H1 (cell line): Measurements from ENCODE around the gene NPY4R. TPM values are rescaled to one million over a fixed set of nuclear protein-coding genes. Genes with fewer than 3 reads are reported as not detected.
"Not testable (repeated sequence)": the region's sequence is repeated elsewhere in the genome, so short reads cannot be mapped to it uniquely, and the experiment has no call there.

Experiments
- CTCF ChIA-PET: fragments of 300-600 bp; sonication (Branson Sonifier 250); formaldehyde crosslinking; loops from one replicate; lab custom pipeline; 2021; ENCODE audit not compliant: partially characterized antibody; lab: Charles Lee
- POLR2A ChIA-PET: fragments of 300-600 bp; sonication (Branson Sonifier 250); formaldehyde crosslinking; loops from one replicate; lab custom pipeline; 2021; ENCODE audit warnings: inconsistent platforms; ENCODE audit not compliant: partially characterized antibody; lab: Charles Lee
- DNase-seq, 2 experiments: peaks; one replicate each; pipeline versions ENCODE4 v3.0.0 to v3.0.0-alpha.2; 2010 to 2022; ENCODE audit warnings: low spot score in 2 of 2, low read depth in 1 of 2, mixed read lengths in 1 of 2
- FAIRE-seq: peaks from 2 replicates; lab custom pipeline; 2011; peaks lifted over from hg19 to GRCh38; lab: Jason Lieb, UNC
- H2AFZ ChIP-seq: 2 replicates; pipeline ENCODE4 v1.8.1; 2012; ENCODE audit warnings: low read length, inconsistent platforms
- H2AK5ac ChIP-seq: 2 replicates; pipeline ENCODE4 v1.6.1; 2013; ENCODE audit warnings: low read depth, low read length
- H2BK120ac ChIP-seq: replicated peaks from 2 replicates; pipeline ENCODE3; 2013; ENCODE audit warnings: low read depth, low read length, inconsistent platforms
- H2BK12ac ChIP-seq: 2 replicates; pipeline ENCODE4 v1.6.1; 2013; ENCODE audit warnings: low read depth, low read length
- H2BK15ac ChIP-seq: 2 replicates; pipeline ENCODE4 v1.6.1; 2013; ENCODE audit warnings: low read length
- H2BK20ac ChIP-seq: 2 replicates; pipeline ENCODE4 v1.6.1; 2013; ENCODE audit warnings: low read length
- H2BK5ac ChIP-seq: 2 replicates; pipeline ENCODE4 v1.6.1; 2013; ENCODE audit warnings: low read depth, low read length
- H3K14ac ChIP-seq: 2 replicates; pipeline ENCODE4 v1.6.1; 2013; ENCODE audit warnings: inconsistent platforms; ENCODE audit not compliant: insufficient read length
- H3K18ac ChIP-seq: 2 replicates; pipeline ENCODE4 v1.6.1; 2013; ENCODE audit warnings: low read length; ENCODE audit errors: extremely low read depth
- H3K23ac ChIP-seq: 2 replicates; pipeline ENCODE4 v1.6.1; 2013; ENCODE audit warnings: inconsistent platforms; ENCODE audit not compliant: insufficient read length
- H3K23me2 ChIP-seq: 2 replicates; pipeline ENCODE4 v1.6.1; 2013; ENCODE audit warnings: low read depth, low read length
- H3K27ac ChIP-seq: 2 replicates; pipeline ENCODE4 v1.6.1; 2011; ENCODE audit warnings: low read depth, low read length, inconsistent platforms
- H3K27me3 ChIP-seq, 4 experiments: replicated peaks in 1 of 4; 1 replicate in 1 of 4; 2 replicates in 3 of 4; pipeline versions ENCODE4 v1.6.1 to v1.8.1; 2011 to 2013; ENCODE audit warnings: low read length in 3 of 4, mild to moderate bottlenecking in 3 of 4, inconsistent platforms in 2 of 4, mixed read lengths in 2 of 4, moderate library complexity in 1 of 4; ENCODE audit not compliant: control insufficient read depth in 3 of 4, insufficient read depth in 3 of 4; ENCODE audit errors: extremely low read depth in 1 of 4
- H3K36me3 ChIP-seq, 4 experiments: 2 replicates each; pipeline versions ENCODE4 v1.6.1 to v1.8.1; 2011 to 2013; ENCODE audit warnings: mild to moderate bottlenecking in 4 of 4, low read length in 3 of 4, moderate library complexity in 2 of 4, control low read depth in 1 of 4, inconsistent platforms in 1 of 4; ENCODE audit not compliant: insufficient read depth in 4 of 4, control insufficient read depth in 2 of 4
- H3K4ac ChIP-seq: replicated peaks from 2 replicates; pipeline ENCODE3; 2013; ENCODE audit warnings: low read length, low read depth, mixed read lengths, inconsistent platforms; ENCODE audit not compliant: insufficient read length
- H3K4me1 ChIP-seq, 4 experiments: replicated peaks in 1 of 4; 1 replicate in 1 of 4; 2 replicates in 3 of 4; pipeline versions ENCODE4 v1.6.1 to v1.8.1; 2011 to 2013; ENCODE audit warnings: low read length in 3 of 4, inconsistent platforms in 2 of 4, mixed read lengths in 1 of 4; ENCODE audit not compliant: insufficient read depth in 4 of 4, control insufficient read depth in 3 of 4
- H3K4me2 ChIP-seq, 2 experiments: 2 replicates each; pipeline versions ENCODE4 v1.6.1 to v1.8.1; 2011 to 2013; ENCODE audit warnings: low read depth in 2 of 2, low read length in 2 of 2, control low read depth in 1 of 2, inconsistent platforms in 1 of 2, mild to moderate bottlenecking in 1 of 2; ENCODE audit not compliant: insufficient read depth in 1 of 2
- H3K4me3 ChIP-seq, 4 experiments: fragments of 200-600, 300-600 bp in 1 of 4; sonication (generic), shearing (Covaris generic), sonication (Bioruptor Twin) in 1 of 4; 2 replicates each; pipeline versions ENCODE4 v1.5.1 to v1.8.1; 2011 to 2016; ENCODE audit warnings: low read length in 4 of 4, low read depth in 3 of 4, control low read depth in 2 of 4, inconsistent platforms in 2 of 4, mild to moderate bottlenecking in 2 of 4, mixed read lengths in 1 of 4, moderate library complexity in 1 of 4; ENCODE audit not compliant: insufficient read depth in 2 of 4; ENCODE audit errors: extremely low read depth in 1 of 4
- H3K56ac ChIP-seq: replicated peaks from 2 replicates; pipeline ENCODE3; 2013; ENCODE audit warnings: low read depth, mild to moderate bottlenecking, mixed read lengths, low read length, inconsistent platforms; ENCODE audit not compliant: insufficient read length
- H3K79me1 ChIP-seq: 2 replicates; pipeline ENCODE4 v1.6.1; 2013; ENCODE audit warnings: low read depth, low read length, control low read depth
- H3K79me2 ChIP-seq, 2 experiments: 2 replicates each; pipeline versions ENCODE4 v1.6.1 to v1.8.1; 2012 to 2013; ENCODE audit warnings: low read length in 2 of 2, mild to moderate bottlenecking in 2 of 2, inconsistent platforms in 1 of 2; ENCODE audit not compliant: insufficient read depth in 2 of 2, control insufficient read depth in 1 of 2
- H3K9ac ChIP-seq, 4 experiments: replicated peaks in 1 of 4; 1 replicate in 1 of 4; 2 replicates in 3 of 4; pipeline versions ENCODE4 v1.6.1 to v1.8.1; 2011 to 2013; ENCODE audit warnings: low read depth in 3 of 4, low read length in 3 of 4, control low read depth in 2 of 4, mild to moderate bottlenecking in 2 of 4, moderate library complexity in 2 of 4, inconsistent platforms in 1 of 4; ENCODE audit errors: extremely low read depth in 1 of 4
- H3K9me3 ChIP-seq, 2 experiments: 2 replicates each; pipeline versions ENCODE4 v1.6.1 to v1.8.1; 2012 to 2013; ENCODE audit warnings: mild to moderate bottlenecking in 2 of 2, moderate library complexity in 2 of 2, control low read depth in 1 of 2, inconsistent platforms in 1 of 2, low read depth in 1 of 2, low read length in 1 of 2, mixed read lengths in 1 of 2; ENCODE audit not compliant: insufficient read depth in 2 of 2
- H4K20me1 ChIP-seq, 2 experiments: replicated peaks in 1 of 2; 2 replicates each; pipeline versions ENCODE3 to v1.8.1; 2011 to 2013; ENCODE audit warnings: inconsistent platforms in 2 of 2, low read length in 2 of 2, mild to moderate bottlenecking in 1 of 2; ENCODE audit not compliant: insufficient read depth in 2 of 2, control insufficient read depth in 1 of 2
- H4K5ac ChIP-seq: 2 replicates; pipeline ENCODE4 v1.6.1; 2013; ENCODE audit warnings: low read length, low read depth, mixed read lengths, inconsistent platforms; ENCODE audit not compliant: insufficient read length
- H4K8ac ChIP-seq: 2 replicates; pipeline ENCODE4 v1.8.0; 2013; ENCODE audit warnings: mild to moderate bottlenecking, moderate library complexity, low read length, inconsistent platforms; ENCODE audit not compliant: insufficient read depth; ENCODE audit errors: extremely low read depth
- H4K91ac ChIP-seq: replicated peaks from 2 replicates; pipeline ENCODE3; 2013; ENCODE audit warnings: low read length, mixed read lengths, inconsistent platforms; ENCODE audit not compliant: insufficient read length
- WGBS, 2 experiments: shearing (Covaris generic) in 1 of 2; methylation state at CpG; one replicate each; pipeline versions ENCODE4 v1.1.6 to v1.1.7; 2013 to 2015; ENCODE audit warnings: low lambda C conversion rate in 2 of 2, mixed read lengths in 2 of 2, inconsistent platforms in 1 of 2, low coverage in 1 of 2, missing lambda C conversion rate in 1 of 2; ENCODE audit not compliant: insufficient replicate concordance in 2 of 2, insufficient coverage in 1 of 2, insufficient read length in 1 of 2; ENCODE audit errors: extremely low coverage in 1 of 2, missing lambda C conversion rate in 1 of 2; 5-methylcytosine and 5-hydroxymethylcytosine counted together
- polyA plus RNA-seq, 7 experiments: library from polyadenylated mRNA; depleted of rRNA in 3 of 7; stranded (reverse) in 5 of 7; unstranded in 2 of 7; fragments of >200 nt in 5 of 7; fragments of 200-250 nt in 2 of 7; gene quantifications; 1 replicate in 5 of 7; 2 replicates in 1 of 7; 4 replicates in 1 of 7; pipeline versions ENCODE4 v1.2.1 to v1.2.3, GENCODE V29; 2011 to 2013; ENCODE audit warnings: missing spikeins in 2 of 7, mixed read lengths in 2 of 7
- total RNA-seq: library from RNA; stranded (reverse); fragmentation: NEBNext Ultra II Directional; extraction: Animal tissue kit (Norgen Biotek cat#: 25700); gene quantifications from 2 replicates; pipeline ENCODE4 v1.2.1, GENCODE V29; 2021

NPY4R gene
- total and polyA plus RNA-seq, 2 of the 8 experiments (the other 6 are each of a cell fraction or from before 2014, with no cell fraction given): 0.15 TPM; not detected in 1

- H3K9me3 ChIP-seq, H2BK15ac ChIP-seq, H2BK12ac ChIP-seq, H3K23ac ChIP-seq, H4K20me1 ChIP-seq, H4K8ac ChIP-seq, H3K14ac ChIP-seq, H4K91ac ChIP-seq, H4K5ac ChIP-seq, H3K56ac ChIP-seq, CTCF ChIA-PET, H3K79me1 ChIP-seq, DNase-seq, H3K4me1 ChIP-seq, POLR2A ChIA-PET, H2BK20ac ChIP-seq, H3K18ac ChIP-seq, H3K4ac ChIP-seq, H3K79me2 ChIP-seq, H2BK5ac ChIP-seq, H3K27me3 ChIP-seq, H2BK120ac ChIP-seq, H2AFZ ChIP-seq, H3K36me3 ChIP-seq, H3K23me2 ChIP-seq, H2AK5ac ChIP-seq, H3K4me3 ChIP-seq, FAIRE-seq, H3K9ac ChIP-seq, H3K27ac ChIP-seq, H3K4me2 ChIP-seq: not testable (repeated sequence)
- no CpG with 5 or more reads among the region's 2 CpGs for WGBS, 2 experiments
Observed at GRCh38 chr10:46463608-46464007, 2.1 kb downstream of the NPY4R start.

GRCh38 chr10:46462276-46462675, 3.5 kb downstream of the NPY4R start:
- POLR2A ChIA-PET, H3K56ac ChIP-seq, H4K20me1 ChIP-seq, H4K91ac ChIP-seq, H2AK5ac ChIP-seq, H3K14ac ChIP-seq, FAIRE-seq, H3K79me2 ChIP-seq, H2BK20ac ChIP-seq, H3K9me3 ChIP-seq, CTCF ChIA-PET, H3K18ac ChIP-seq, H3K36me3 ChIP-seq, H3K9ac ChIP-seq, H4K8ac ChIP-seq, H2BK12ac ChIP-seq, H3K27ac ChIP-seq, H3K4me2 ChIP-seq, H3K23ac ChIP-seq, H2AFZ ChIP-seq, DNase-seq, H3K23me2 ChIP-seq, H2BK5ac ChIP-seq, H3K27me3 ChIP-seq, H3K4ac ChIP-seq, H4K5ac ChIP-seq, H2BK120ac ChIP-seq, H3K4me3 ChIP-seq, H3K4me1 ChIP-seq, H3K79me1 ChIP-seq, H2BK15ac ChIP-seq: not testable (repeated sequence)
- 92% methylated on average over 5 of the region's 10 CpGs; no CpG with 5 or more reads in 1 of the 2 experiments for WGBS, 2 experiments
